ENCODE data around the gene PSPH.
"Not testable (repeated sequence)": the region's sequence is repeated elsewhere in the genome, so short reads cannot be mapped to it uniquely, and the experiment has no call there.

The PSPH gene

DNA sequence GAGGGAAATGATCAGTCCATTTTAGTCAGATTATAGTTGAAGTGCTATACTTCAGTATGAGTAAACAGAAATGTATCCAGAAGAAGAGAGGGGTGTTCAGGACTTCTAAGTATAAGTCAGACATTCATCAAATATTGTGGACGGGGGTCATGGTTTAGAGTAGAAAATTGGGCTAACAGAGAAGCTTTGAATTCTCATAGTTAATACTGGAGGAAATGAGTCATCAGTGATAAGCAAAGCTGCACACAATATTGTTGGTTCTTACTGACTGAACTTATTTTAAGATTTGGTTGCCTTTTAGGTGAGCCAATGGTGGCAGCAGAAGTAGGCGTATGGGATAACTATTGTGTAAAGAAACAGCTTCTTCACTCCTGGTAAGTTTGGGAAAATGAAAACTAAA lies 11.1 kb upstream of the PSPH start:
- DNase-seq (ENCODE audit: low spot score): no peak

DNA sequence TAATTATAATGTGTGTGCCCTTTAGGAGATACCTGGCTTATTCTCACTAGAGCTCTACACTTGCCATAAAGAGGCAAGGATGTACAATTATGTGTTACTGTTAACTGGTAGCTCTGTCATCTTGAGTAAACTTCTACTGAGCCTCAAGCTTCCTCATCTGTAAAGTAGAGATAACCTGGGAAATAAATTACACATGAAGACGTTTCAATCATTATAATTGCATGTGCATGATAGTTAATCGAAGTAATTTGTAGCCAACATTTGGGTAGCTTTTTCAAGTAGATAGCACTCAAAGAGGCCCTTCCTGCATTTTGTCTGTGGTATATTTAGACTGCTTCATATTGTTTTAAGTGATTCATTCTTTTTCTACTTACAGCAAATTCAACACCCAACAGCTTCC lies 2.7 kb upstream of the PSPH start:
- DNase-seq (ENCODE audit: low spot score): no peak

DNA sequence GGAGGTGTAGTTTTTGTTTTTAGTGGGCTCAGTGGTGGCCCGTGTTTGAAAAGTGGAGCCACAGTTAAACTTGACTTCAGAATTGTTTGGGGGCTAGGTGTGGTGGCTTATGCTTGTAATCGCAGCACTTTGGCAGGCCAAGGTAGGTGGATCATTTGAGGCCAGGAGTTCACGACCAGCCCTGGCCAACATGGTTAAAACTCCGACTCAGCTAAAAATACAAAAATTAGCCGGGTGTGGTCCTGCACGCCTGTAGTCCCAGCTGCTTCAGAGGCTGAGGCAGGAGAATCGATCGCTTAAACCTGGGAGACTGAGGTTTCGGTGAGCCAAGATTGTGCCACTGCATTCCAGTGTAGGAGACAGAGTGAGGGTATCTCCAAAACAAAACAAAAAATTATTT lies 2.1 kb upstream of the PSPH start:
- no peak for DNase-seq (ENCODE audit: low spot score)

DNA sequence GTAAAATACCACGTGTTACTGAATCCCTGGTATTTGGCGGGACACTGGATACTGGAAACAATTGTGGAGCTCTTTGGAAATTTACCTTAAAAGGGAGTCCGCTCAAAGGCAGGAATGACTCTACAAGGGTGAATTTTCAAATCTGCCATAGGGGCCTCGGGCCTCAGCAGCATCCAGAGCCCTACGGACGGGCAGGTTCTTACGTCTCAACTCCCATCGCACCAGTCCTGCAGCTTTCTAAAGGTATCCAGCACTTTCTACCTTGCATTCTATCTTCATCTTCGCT lies 248 bp downstream of the PSPH start:
- no peak for DNase-seq (ENCODE audit: low spot score)

DNA sequence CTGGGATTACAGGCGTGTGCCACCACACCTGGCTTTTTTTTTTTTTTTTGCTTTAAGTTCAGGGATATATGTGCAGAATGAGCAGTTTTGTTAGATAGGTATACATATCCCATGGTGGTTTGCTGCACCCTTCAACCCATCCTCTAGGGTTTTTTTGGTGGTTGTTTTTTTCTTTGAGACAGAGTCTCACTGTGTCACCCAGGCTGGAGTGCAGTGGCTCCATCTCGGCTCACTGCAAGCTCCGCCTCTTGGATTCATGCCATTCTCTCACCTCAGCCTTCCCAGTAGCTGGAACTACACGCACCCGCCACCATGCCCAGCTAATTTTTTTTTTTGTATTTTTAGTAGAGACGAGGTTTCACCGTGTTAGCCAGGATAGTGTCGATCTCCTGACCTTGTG lies 2.5 kb downstream of the PSPH start:
- not testable (repeated sequence) for DNase-seq (ENCODE audit: low spot score)

- no peak for DNase-seq (ENCODE audit: low spot score)
Measured at GRCh38 chr7:56048245-56048644, 3.0 kb downstream of the PSPH start.

- DNase-seq (ENCODE audit: low spot score): not testable (repeated sequence)
Measured at GRCh38 chr7:56047446-56048116, 3.7 kb downstream of the PSPH start.

GRCh38 chr7:56046721-56047445 lies 4.4 kb downstream of the PSPH start:
- no peak for DNase-seq (ENCODE audit: low spot score)

DNA sequence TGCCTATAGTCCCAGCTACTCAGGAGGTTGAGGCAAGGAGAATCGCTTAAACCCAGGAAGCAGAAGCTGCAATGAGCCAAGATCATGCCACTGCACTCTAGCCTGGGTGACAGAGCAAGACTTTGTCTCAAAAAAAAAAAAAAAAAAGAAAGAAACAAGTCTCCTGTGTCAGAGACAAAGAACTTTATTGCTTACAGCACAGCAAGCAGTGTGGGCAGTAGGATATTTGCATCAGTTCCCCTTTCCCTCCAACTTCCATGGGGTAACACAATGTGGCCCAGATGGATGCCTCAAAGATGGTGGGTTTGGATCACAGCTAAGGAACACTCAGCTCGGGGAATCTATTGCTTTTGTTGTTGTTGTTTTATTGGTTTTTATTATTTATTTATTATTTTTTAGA lies 5.5 kb downstream of the PSPH start:
- DNase-seq (ENCODE audit: low spot score): not testable (repeated sequence)

DNA sequence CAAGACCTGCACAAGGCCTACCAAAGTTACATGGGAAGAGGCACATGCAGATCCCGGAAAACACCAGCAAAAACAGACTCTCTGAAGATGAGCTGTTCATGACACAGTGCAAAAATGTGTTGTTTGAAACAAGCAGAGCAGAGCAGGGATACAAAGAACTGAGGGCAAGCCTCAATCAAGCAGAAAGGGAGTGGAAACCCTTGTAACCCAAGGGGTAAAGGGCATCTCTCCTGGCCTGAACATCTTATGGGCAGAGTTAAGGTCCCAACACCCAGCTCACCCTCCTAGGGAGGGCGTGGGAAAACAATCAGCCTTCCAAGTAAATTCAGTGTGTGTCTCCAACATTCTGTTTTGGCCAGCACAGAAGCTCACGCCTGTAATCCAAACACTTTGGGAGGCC lies 10.5 kb downstream of the PSPH start:
- no peak for DNase-seq (ENCODE audit: low spot score)

GRCh38 chr7:56033671-56034432 lies 17.4 kb downstream of the PSPH start:
- peak; percentile 56 for DNase-seq (ENCODE audit: low spot score)

GRCh38 chr7:56032578-56032977 lies 18.7 kb downstream of the PSPH start:
- DNase-seq (ENCODE audit: low spot score): not testable (repeated sequence)

DNA sequence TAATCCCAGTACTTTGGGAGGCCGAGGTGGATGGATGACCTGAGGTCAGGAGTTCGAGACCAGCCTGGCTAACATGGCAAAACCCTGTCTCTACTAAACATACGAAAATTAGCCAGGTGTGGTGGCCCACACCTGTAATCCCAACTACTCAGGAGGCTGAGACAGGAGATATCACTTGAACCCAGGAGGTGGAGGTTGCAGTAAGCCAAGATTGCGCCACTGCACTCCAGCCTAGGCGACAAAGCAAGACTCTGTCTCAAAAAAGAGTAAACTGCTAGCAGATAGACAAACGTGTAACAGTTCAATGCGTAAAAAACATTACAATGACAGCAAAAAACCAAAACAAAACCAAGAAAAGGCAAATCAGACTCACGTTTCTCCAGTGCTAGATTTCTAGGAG lies 19.7 kb downstream of the PSPH start:
- not testable (repeated sequence) for DNase-seq (ENCODE audit: low spot score)

DNA sequence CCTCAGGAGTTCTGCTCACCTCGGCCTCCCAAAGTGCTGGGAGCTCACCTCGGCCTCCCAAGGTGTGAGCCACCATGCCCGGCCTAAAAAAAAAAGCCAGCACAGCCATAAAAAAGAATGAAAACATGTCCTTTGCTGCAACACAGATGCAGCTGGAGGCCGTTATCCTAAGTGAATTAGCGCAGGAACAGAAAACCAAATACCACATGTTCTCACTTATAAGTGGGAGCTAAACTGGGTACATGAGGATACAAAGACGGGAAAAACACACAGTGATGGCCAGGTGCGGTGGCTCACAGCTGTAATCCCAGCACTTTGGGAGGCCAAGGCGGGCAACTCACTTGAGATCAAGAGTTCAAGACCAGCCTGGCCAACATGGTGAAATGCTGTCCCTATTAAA lies 20.9 kb downstream of the PSPH start:
- no peak for DNase-seq (ENCODE audit: low spot score)

DNA sequence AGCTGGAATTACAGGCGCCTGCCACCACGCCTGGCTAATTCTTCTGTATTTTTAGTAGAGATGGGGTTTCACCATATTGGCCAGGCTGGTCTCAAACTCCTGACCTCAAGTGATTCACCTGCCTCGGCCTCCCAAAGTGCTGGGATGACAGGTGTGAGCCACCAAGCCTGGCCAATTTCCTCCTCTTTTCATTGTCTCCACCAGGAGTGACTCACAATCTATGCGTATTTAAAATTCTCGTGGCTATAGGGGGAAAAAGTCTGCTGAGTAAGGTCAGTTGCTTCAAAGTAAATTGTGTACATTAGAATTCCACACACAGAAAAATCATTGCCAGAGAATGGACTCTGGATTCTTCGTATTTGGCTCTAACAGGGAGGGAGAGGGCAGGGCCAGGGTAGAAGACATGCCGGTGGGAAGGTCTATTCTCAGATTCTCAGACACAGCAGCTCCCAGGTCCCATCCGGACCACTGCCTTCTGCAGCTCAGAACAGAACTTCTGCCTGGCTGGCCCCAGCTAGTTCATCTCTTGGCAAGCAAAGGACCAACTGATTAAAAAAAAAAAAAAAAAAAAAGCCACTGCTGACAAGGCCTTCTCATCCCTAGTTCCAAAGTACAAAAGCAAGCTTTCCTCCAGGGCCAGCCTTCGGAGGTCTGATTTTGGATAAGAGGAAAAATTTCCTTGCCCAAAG lies 22.2 kb downstream of the PSPH start:
- no peak for DNase-seq (ENCODE audit: low spot score)

- no peak for DNase-seq (ENCODE audit: low spot score)
Measured at GRCh38 chr7:56026538-56026937, 24.7 kb downstream of the PSPH start.

- no peak for DNase-seq (ENCODE audit: low spot score)
Measured at GRCh38 chr7:56023500-56023899, 27.7 kb downstream of the PSPH start.

- DNase-seq (ENCODE audit: low spot score): no peak
Measured at GRCh38 chr7:56019501-56019900, 31.7 kb downstream of the PSPH start.

GRCh38 chr7:56017015-56017414 lies 34.2 kb downstream of the PSPH start:
- not testable (repeated sequence) for DNase-seq (ENCODE audit: low spot score)

DNA sequence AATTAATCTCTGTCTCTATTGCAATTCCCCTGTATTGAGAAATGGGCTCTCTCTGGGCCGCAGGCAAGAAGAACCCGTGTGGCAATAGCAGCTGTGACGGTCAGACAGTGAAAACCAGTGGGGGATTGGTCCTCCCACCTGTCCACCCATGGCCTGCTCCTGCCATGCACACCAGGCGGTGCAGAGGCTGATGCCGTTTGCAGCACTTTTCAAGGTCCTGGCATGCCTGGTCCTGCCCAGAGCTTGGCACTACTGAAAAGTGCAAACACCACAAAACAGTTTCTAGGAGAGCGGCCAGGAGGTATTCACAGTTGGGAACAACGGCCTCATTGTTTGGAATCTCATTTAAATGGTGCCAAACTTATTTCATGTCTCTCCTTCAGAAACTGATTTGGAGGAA lies 41.5 kb downstream of the PSPH start:
- DNase-seq (ENCODE audit: low spot score): peak; percentile 96

- peak; percentile 93 for DNase-seq (ENCODE audit: low spot score)
Measured at GRCh38 chr7:56007891-56008290, 43.4 kb downstream of the PSPH start.

GRCh38 chr7:56007167-56007652 lies 44.0 kb downstream of the PSPH start:
- DNase-seq (ENCODE audit: low spot score): no peak

GRCh38 chr7:56003749-56004148 lies 47.5 kb downstream of the PSPH start:
- DNase-seq (ENCODE audit: low spot score): no peak
